Thoracic aorta (tissue), 2 donors: Measurements from ENCODE around the gene SURF1. TPM values are rescaled to one million over a fixed set of nuclear protein-coding genes. Genes with fewer than 3 reads are reported as not detected.

Experiments
- ATAC-seq: fragments of 150-250 bp; one replicate; pipeline ENCODE4 v1.8.0; 2017; ENCODE audit warnings: low read depth; ENCODE audit not compliant: insufficient number of reproducible peaks, low FRiP score
- DNase-seq: peaks from one replicate; pipeline ENCODE4 v3.0.0-alpha.2; 2020; ENCODE audit warnings: low spot score
- H3K27ac ChIP-seq, 2 donors: fragments of 200-600 bp; sonication (generic); 1 replicate in 1 of 2; 2 replicates in 1 of 2; pipeline ENCODE4 v1.5.1; 2016; ENCODE audit warnings: mild to moderate bottlenecking in 2 of 2, moderate library complexity in 2 of 2
- H3K27me3 ChIP-seq: fragments of 200-600 bp; sonication (generic); replicated peaks from 2 replicates; pipeline ENCODE4 v1.6.0; 2016; ENCODE audit warnings: mild to moderate bottlenecking; ENCODE audit not compliant: insufficient read depth
- H3K36me3 ChIP-seq: fragments of 200-600 bp; sonication (generic); one replicate; pipeline ENCODE4 v1.5.1; 2016
- H3K4me1 ChIP-seq, 2 donors: fragments of 200-600 bp; sonication (generic); 1 replicate in 1 of 2; 2 replicates in 1 of 2; pipeline versions ENCODE4 v1.5.1 to v1.6.0; 2016; ENCODE audit warnings: low read depth in 2 of 2, mild to moderate bottlenecking in 1 of 2; ENCODE audit not compliant: control insufficient read depth in 1 of 2
- H3K4me3 ChIP-seq: fragments of 200-600 bp; sonication (generic); 2 replicates; pipeline ENCODE4 v1.5.1; 2016; ENCODE audit warnings: mild to moderate bottlenecking
- H3K9me3 ChIP-seq: fragments of 200-600 bp; sonication (generic); 2 replicates; pipeline ENCODE4 v1.5.1; 2016
- CTCF ChIP-seq: fragments of 200-600 bp; sonication (generic); IDR thresholded peaks from one replicate; pipeline ENCODE4 v1.5.1; 2019; ENCODE audit warnings: antibody characterized with exemption
- total RNA-seq, 2 donors: library from RNA; depleted of rRNA; stranded (reverse); fragments of >200 nt; gene quantifications; one replicate each; pipeline versions ENCODE4 v1.1.0 to v1.2.3, GENCODE V29; 2016

The SURF1 gene
- total RNA-seq, 2 donors from 2014 or later, result 47.6 to 66.6 TPM

GRCh38 chr9:133351908-133352634, 4.2 kb downstream of the SURF1 start:
- no peaks in the 10 kb centered on the region for H3K9me3 ChIP-seq
- H3K36me3 ChIP-seq, result peaks cover 36% of the 10 kb centered on the region
- no peaks in the 10 kb centered on the region for H3K27me3 ChIP-seq
- H3K4me1 ChIP-seq, result peaks cover 19 to 38% of the 10 kb centered on the region in 2 donors
- TF ChIP-seq CTCF, result peak; percentile 15
- H3K27ac ChIP-seq, result no peak overlapping the region
- ATAC-seq, result no peak
- no peak for DNase-seq
- H3K4me3 ChIP-seq, result no peak overlapping the region

- ATAC-seq (no peak), DNase-seq (no peak)
- Histone ChIP-seq H3K36me3 (peaks cover 36% of the 10 kb centered on the region), H3K27me3 (no peaks in the 10 kb centered on the region), H3K9me3 (no peaks in the 10 kb centered on the region), H3K4me3 (no peak overlapping the region), H3K27ac (no peak overlapping the region), H3K4me1 (peaks cover 19 to 40% of the 10 kb centered on the region in 2 donors)
- TF ChIP-seq CTCF, result no peak
These were observed 4.8 kb downstream of the SURF1 start for GRCh38 chr9:133351526-133351907.

DNA sequence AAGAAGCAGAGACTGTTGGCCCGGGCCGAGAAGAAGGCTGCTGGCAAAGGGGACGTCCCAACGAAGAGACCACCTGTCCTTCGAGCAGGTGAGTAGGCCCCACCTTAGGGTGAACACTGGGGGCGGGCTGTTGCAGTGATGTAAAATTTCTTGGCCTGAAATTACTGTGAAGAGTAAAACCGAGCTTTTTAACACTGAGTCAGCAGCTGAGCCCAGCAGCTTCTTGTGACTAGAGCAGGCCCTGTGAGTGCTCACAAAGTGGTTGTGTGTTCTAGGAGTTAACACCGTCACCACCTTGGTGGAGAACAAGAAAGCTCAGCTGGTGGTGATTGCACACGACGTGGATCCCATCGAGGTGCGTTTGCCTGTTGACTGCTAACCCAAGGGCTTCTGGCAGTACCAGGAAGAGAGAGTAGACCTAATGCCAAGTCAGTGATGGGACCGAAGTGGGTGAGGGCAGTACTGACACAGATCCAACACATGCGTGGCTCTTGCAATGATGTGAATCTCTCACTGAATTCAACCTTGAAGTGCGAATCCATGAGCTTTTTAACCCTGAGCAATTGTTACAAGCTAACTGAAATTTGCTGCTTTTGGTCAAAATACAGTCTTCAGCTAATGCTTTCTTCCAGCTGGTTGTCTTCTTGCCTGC, 6.2 kb downstream of the SURF1 start:
- H3K4me1 ChIP-seq, result peaks cover 18 to 39% of the 10 kb centered on the region in 2 donors
- no peak overlapping the region for H3K27ac ChIP-seq
- ATAC-seq (no peak), DNase-seq (no peak)
- no peak overlapping the region for H3K4me3 ChIP-seq
- H3K36me3 ChIP-seq, result peaks cover 43% of the 10 kb centered on the region
- H3K27me3 ChIP-seq, result no peaks in the 10 kb centered on the region
- H3K9me3 ChIP-seq, result no peaks in the 10 kb centered on the region
- no peak for TF ChIP-seq CTCF

DNA sequence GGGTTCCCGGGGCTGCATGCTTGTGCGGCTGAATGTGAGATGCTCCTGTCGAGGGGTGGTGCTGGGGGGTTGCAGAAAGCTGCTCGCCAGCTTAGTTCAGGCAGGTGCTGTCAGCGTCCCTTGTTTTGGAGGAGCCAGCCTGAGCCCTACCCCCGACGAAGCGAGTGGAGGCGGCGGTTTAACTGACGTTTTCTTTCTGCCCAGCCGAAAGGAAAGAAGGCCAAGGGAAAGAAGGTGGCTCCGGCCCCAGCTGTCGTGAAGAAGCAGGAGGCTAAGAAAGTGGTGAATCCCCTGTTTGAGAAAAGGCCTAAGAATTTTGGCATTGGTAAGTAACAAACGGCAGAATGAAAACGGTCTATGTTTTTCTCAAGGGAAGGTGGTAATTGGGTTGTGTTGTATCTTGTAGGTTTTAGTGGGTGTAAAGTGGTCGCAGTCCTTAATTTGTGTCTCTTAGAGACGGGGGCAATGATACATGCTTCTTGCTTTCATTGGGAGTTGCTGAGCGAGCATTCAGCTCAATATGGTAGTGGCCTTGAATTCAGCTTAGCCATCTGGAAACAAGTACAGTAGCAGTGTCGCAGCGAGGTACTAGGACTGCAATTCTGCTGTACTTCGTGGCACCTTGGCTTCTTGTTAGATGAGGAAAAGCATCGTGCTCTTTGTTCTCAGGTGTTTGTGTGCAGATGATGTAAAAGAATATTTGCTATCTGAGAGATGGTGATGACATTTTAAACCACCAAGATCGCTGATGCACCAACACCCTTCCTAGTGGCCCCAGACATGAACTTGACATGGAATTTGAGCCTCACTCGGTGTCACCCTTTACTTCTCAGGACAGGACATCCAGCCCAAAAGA, 7.3 kb downstream of the SURF1 start:
- ATAC-seq, result no peak
- H3K27ac ChIP-seq, result peak overlapping the region; percentile 88 to 96
- no peaks in the 10 kb centered on the region for H3K27me3 ChIP-seq
- H3K4me3 ChIP-seq, result peak overlapping the region; percentile 87
- H3K4me1 ChIP-seq, result peaks cover 15 to 32% of the 10 kb centered on the region in 2 donors
- H3K9me3 ChIP-seq, result no peaks in the 10 kb centered on the region
- peaks cover 52% of the 10 kb centered on the region for H3K36me3 ChIP-seq
- DNase-seq, result no peak
- no peak for TF ChIP-seq CTCF
